GM21737 (cell line): ENCODE results near the gene WASHC2C.
"Not testable (repeated sequence)": the region's sequence is repeated elsewhere in the genome, so short reads cannot be mapped to it uniquely, and the experiment has no call there.

ENCODE experiments used
- ATAC-seq: cut with Tn5 transposase; IDR thresholded peaks from one replicate; pipeline ENCODE4 v1.9.1; 2021; ENCODE audit warnings: mild to moderate bottlenecking, moderate library complexity; ENCODE audit not compliant: unreplicated experiment

Gene WASHC2C

DNA sequence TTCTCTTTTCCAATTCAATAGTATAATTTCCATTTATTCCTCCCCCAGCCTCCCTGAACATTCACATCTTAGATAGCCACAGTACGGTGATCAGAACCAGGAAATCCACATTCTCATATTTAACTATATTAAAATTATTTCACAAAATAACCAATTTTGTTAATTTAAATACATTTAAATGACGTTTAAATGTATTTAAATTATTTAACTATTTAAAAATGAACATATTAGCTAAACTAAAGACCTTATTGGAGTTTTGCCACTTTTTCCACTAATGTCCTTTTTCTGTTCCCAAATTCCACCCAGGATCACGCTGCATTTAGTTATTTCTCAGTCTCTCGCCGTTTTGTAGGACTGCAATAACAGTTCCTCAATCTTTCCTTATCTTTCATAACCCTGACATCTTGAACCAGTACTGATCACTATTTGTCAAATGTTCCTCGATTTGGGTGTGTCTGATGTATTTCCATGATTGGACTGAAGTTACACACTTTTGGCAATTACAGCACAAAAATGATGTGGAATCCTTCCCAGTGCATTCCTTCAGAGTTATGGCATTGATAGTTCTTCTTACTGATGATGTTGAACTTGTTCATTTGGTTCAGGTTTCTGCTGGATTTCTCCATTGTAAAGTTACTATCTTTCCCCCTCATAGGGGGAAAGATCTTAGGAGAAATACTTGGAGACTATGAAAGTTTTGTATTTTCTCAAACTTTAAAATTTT, 93.2 kb downstream of the WASHC2C start:
- not testable (repeated sequence) for ATAC-seq

DNA sequence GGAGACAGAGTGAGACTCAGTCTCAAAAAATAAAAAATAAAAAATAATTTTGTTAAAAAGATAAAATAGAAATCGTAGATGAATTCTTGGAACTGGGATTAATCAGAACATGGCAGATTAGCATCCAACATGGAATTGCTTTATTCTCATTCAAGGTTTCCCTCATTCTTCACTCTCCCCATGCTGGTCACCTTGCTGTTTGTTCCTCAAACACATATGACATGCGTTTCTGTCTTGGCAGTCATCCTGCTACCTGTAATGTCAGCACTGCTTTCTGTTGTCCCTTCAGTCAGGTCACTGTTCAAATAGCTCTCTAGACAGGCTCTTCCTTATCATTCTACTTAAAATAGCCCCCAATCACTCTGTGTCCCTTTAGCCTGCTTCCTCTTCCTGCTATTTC, 95.9 kb downstream of the WASHC2C start:
- not testable (repeated sequence) for ATAC-seq
